Raji (cell line): ENCODE measurements around the gene LCE2C.
"Not testable (repeated sequence)": the region's sequence is repeated elsewhere in the genome, so short reads cannot be mapped to it uniquely, and the experiment has no call there.

Experiments
- POLR2A ChIP-seq: IDR thresholded peaks from 2 replicates; pipeline ENCODE4 v1.6.1; 2011; ENCODE audit warnings: low read depth, low read length, control low read depth; ENCODE audit not compliant: insufficient read depth

Gene LCE2C

DNA sequence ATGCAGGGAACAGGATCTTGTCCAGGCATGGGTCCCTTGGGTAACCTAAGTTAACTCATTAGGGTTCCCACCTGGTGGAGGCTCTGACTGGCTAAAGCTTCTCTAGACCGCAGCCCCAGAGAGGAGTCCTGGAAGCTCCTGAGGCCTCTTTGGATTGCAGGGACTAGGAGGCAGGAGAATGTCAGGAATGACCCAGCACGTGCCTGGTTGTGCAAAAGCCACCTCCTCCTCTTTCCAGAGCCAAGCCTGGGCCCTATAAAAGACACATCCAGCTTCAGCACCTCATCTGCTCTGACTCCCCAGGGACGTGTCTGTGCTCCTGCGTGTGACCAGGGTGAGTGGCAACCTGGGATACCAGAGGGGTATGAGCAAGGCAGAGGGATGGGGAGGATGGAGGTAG is 10.7 kb downstream of the LCE2C start, which contains the start of gene LCE2B:
TSS of gene LCE2B (plus strand) at position 301 of the 400 bp plus-strand sequence. CDS start 721 bp downstream, outside the sequence.
- TF ChIP-seq POLR2A: not testable (repeated sequence)

- no peak for TF ChIP-seq POLR2A
Observed at GRCh38 chr1:152697701-152698600, 22.9 kb downstream of the LCE2C start, which contains the start of gene LCE2A. Gene LCE2A (plus strand): TSS chr1:152698345. CDS start chr1:152698902, 557 bp downstream.

- TF ChIP-seq POLR2A: no peak
Observed at GRCh38 chr1:152699746-152700145, 24.7 kb downstream of the LCE2C start.

GRCh38 chr1:152707860-152708259 is 32.8 kb downstream of the LCE2C start, which contains the start of gene LCE4A:
Gene LCE4A (plus strand): TSS chr1:152708160. CDS start chr1:152709076, 916 bp downstream.
- no peak for TF ChIP-seq POLR2A

GRCh38 chr1:152718238-152718637 is 43.2 kb downstream of the LCE2C start:
- no peak for TF ChIP-seq POLR2A

DNA sequence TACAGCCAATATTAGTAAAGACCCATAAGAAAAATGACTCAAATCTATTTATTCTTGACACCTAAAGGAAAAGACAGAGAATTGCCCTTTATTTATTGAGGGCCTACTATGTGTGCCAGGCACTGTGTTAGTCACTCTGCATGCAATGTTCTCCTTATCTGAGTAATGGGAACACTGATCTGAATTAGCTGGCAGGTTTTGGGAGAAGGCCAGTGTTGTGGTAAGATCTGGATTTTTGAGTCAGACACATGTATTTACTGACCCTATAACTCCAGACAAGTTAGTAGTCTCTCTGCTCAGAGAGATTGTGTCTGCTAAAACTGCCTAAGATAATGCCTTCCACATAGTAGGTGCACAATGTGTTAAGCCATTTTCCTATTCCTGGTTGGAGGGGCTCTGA is 50.2 kb downstream of the LCE2C start:
- no peak for TF ChIP-seq POLR2A
